A549 treated with Hydrocortisone at 1 μM for 4 hours (cell line): ENCODE data around the gene CDCA7L. TPM values are rescaled to one million over a fixed set of nuclear protein-coding genes. Genes with fewer than 3 reads are reported as not detected.

Experiments
- total RNA-seq: library from RNA; stranded (reverse); fragments of 200-300 nt; extraction: Qiagen RNA extraction; gene quantifications from 5 replicates; pipeline ENCODE4 v1.2.3, GENCODE V29; 2022

Gene CDCA7L, protein sequence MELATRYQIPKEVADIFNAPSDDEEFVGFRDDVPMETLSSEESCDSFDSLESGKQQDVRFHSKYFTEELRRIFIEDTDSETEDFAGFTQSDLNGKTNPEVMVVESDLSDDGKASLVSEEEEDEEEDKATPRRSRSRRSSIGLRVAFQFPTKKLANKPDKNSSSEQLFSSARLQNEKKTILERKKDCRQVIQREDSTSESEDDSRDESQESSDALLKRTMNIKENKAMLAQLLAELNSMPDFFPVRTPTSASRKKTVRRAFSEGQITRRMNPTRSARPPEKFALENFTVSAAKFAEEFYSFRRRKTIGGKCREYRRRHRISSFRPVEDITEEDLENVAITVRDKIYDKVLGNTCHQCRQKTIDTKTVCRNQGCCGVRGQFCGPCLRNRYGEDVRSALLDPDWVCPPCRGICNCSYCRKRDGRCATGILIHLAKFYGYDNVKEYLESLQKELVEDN
- 15.1 to 20.9 TPM (median 16.0 TPM) in 5 replicates for total RNA-seq

DNA sequence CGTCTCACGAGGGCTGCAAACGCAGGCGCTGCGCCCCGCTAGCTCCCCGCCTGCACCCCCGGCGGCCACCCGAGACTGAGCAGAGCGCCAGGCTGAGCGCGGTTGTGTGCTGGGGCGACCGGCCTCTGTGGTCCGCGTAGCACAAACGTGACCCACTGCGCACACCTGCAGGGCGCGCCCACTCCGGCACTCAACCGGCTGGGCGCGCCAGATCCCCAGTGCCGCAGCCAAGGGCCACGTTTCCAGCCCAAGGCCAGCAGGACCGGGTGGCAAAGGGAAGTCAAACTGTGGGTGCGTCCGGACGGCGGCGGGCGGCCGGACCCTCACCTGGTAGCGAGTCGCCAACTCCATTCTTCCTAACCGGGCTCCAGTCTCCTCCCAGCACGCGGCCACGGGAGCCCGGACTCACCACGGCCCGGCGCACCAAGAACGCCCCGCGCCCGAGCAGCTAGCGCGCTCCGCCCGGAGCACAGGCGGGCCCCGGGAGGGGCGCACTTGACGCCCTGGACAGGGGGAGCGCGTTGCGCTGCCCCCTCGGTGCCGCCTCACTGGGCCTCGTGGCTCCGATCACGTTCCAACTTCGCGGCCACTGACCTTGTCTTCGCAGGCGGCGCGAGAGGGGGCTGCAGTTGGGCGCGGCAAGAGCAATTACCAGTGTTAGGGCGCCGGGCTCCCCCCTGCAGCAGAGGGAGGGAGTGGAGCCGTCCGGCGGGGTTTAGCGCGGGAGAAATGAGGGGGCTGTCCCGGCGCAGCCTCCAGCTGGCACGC, at the start of gene CDCA7L:
CDCA7L (minus strand) TSS at position 446 of the 768 bp plus-strand sequence; CDS start at position 351, 95 bp downstream.

